Measurements from ENCODE around the gene MYO18B.

The MYO18B gene

GRCh38 chr22:25764270-25765015 is 22.5 kb downstream of the MYO18B start:
- FAIRE-seq (no peak), DNase-seq (ENCODE audit: insufficient read length, low spot score) (no peak)
- no peak for TF ChIP-seq POLR2AphosphoS5 (IDR thresholded peaks at IDR 0.05; ENCODE audit: low read depth, low read length)
- no peak for TF ChIP-seq POU2F2 (IDR thresholded peaks at IDR 0.05; ENCODE audit: low read depth, low read length)
- no peak for TF ChIP-seq SPI1 (IDR thresholded peaks at IDR 0.05; ENCODE audit: low read depth, low read length)
- TF ChIP-seq POLR2A (IDR thresholded peaks at IDR 0.05; ENCODE audit: low read depth, low read length) = no peak
- TF ChIP-seq PAX5 (IDR thresholded peaks at IDR 0.05; ENCODE audit: insufficient read depth, low read length, severe bottlenecking) = no peak
- no peak for TF ChIP-seq TAF1 (IDR thresholded peaks at IDR 0.05; ENCODE audit: low read depth, low read length)

- DNase-seq (ENCODE audit: insufficient read length, low spot score) (no peak), FAIRE-seq (no peak)
- no peak for TF ChIP-seq SPI1 (IDR thresholded peaks at IDR 0.05; ENCODE audit: low read depth, low read length)
- no peak for TF ChIP-seq POLR2A (IDR thresholded peaks at IDR 0.05; ENCODE audit: low read depth, low read length)
- no peak for TF ChIP-seq POLR2AphosphoS5 (IDR thresholded peaks at IDR 0.05; ENCODE audit: low read depth, low read length)
- no peak for TF ChIP-seq POU2F2 (IDR thresholded peaks at IDR 0.05; ENCODE audit: low read depth, low read length)
- no peak for TF ChIP-seq TAF1 (IDR thresholded peaks at IDR 0.05; ENCODE audit: low read depth, low read length)
- no peak for TF ChIP-seq PAX5 (IDR thresholded peaks at IDR 0.05; ENCODE audit: insufficient read depth, low read length, severe bottlenecking)
These were observed 23.0 kb downstream of the MYO18B start for GRCh38 chr22:25765016-25765367.

- FAIRE-seq (no peak), DNase-seq (ENCODE audit: insufficient read length, low spot score) (no peak)
- TF ChIP-seq SPI1 (IDR thresholded peaks at IDR 0.05; ENCODE audit: low read depth, low read length) (no peak), POLR2A (IDR thresholded peaks at IDR 0.05; ENCODE audit: low read depth, low read length) (no peak), TAF1 (IDR thresholded peaks at IDR 0.05; ENCODE audit: low read depth, low read length) (no peak), PAX5 (IDR thresholded peaks at IDR 0.05; ENCODE audit: insufficient read depth, low read length, severe bottlenecking) (no peak), POLR2AphosphoS5 (IDR thresholded peaks at IDR 0.05; ENCODE audit: low read depth, low read length) (no peak), POU2F2 (IDR thresholded peaks at IDR 0.05; ENCODE audit: low read depth, low read length) (no peak)
These were observed 23.8 kb downstream of the MYO18B start for GRCh38 chr22:25765801-25766200.

- DNase-seq (ENCODE audit: insufficient read length, low spot score) = no peak
- TF ChIP-seq PAX5 (IDR thresholded peaks at IDR 0.05; ENCODE audit: insufficient read depth, low read length, severe bottlenecking) (no peak), TAF1 (IDR thresholded peaks at IDR 0.05; ENCODE audit: low read depth, low read length) (no peak)
- FAIRE-seq = no peak
These were observed 24.4 kb downstream of the MYO18B start for GRCh38 chr22:25766418-25766817.

- no peak for DNase-seq (ENCODE audit: insufficient read length, low spot score)
- TF ChIP-seq POU2F2 (IDR thresholded peaks at IDR 0.05; ENCODE audit: low read depth, low read length) = no peak
- TF ChIP-seq SPI1 (IDR thresholded peaks at IDR 0.05; ENCODE audit: low read depth, low read length) = no peak
- no peak for TF ChIP-seq POLR2A (IDR thresholded peaks at IDR 0.05; ENCODE audit: low read depth, low read length)
- TF ChIP-seq TAF1 (IDR thresholded peaks at IDR 0.05; ENCODE audit: low read depth, low read length) = no peak
- TF ChIP-seq POLR2AphosphoS5 (IDR thresholded peaks at IDR 0.05; ENCODE audit: low read depth, low read length) = no peak
- FAIRE-seq = no peak
These were observed 28.3 kb downstream of the MYO18B start for GRCh38 chr22:25770333-25770732.

GRCh38 chr22:25772288-25772687 is 30.3 kb downstream of the MYO18B start:
- DNase-seq (ENCODE audit: insufficient read length, low spot score) = no peak
- no peak for TF ChIP-seq TAF1 (IDR thresholded peaks at IDR 0.05; ENCODE audit: low read depth, low read length)
- no peak for FAIRE-seq

- DNase-seq (ENCODE audit: insufficient read length, low spot score) (peak; percentile 42), FAIRE-seq (peak; percentile 75)
- no peak for TF ChIP-seq PAX5 (IDR thresholded peaks at IDR 0.05; ENCODE audit: insufficient read depth, low read length, severe bottlenecking)
- TF ChIP-seq SPI1 (IDR thresholded peaks at IDR 0.05; ENCODE audit: low read depth, low read length) = no peak
- TF ChIP-seq POLR2AphosphoS5 (IDR thresholded peaks at IDR 0.05; ENCODE audit: low read depth, low read length) = no peak
- TF ChIP-seq POLR2A (IDR thresholded peaks at IDR 0.05; ENCODE audit: low read depth, low read length) = no peak
- TF ChIP-seq TAF1 (IDR thresholded peaks at IDR 0.05; ENCODE audit: low read depth, low read length) = no peak
- TF ChIP-seq POU2F2 (IDR thresholded peaks at IDR 0.05; ENCODE audit: low read depth, low read length) = no peak
These were observed 32.6 kb downstream of the MYO18B start for GRCh38 chr22:25774575-25775026.

GRCh38 chr22:25775531-25775930 is 33.5 kb downstream of the MYO18B start:
- no peak for FAIRE-seq
- TF ChIP-seq TAF1 (IDR thresholded peaks at IDR 0.05; ENCODE audit: low read depth, low read length) (no peak), SPI1 (IDR thresholded peaks at IDR 0.05; ENCODE audit: low read depth, low read length) (no peak), POLR2A (IDR thresholded peaks at IDR 0.05; ENCODE audit: low read depth, low read length) (no peak), POLR2AphosphoS5 (IDR thresholded peaks at IDR 0.05; ENCODE audit: low read depth, low read length) (no peak)
- DNase-seq (ENCODE audit: insufficient read length, low spot score) = no peak

- DNase-seq (ENCODE audit: insufficient read length, low spot score) (no peak), FAIRE-seq (no peak)
- TF ChIP-seq POU2F2 (IDR thresholded peaks at IDR 0.05; ENCODE audit: low read depth, low read length) (no peak), POLR2A (IDR thresholded peaks at IDR 0.05; ENCODE audit: low read depth, low read length) (no peak), POLR2AphosphoS5 (IDR thresholded peaks at IDR 0.05; ENCODE audit: low read depth, low read length) (no peak), TAF1 (IDR thresholded peaks at IDR 0.05; ENCODE audit: low read depth, low read length) (no peak), PAX5 (IDR thresholded peaks at IDR 0.05; ENCODE audit: insufficient read depth, low read length, severe bottlenecking) (no peak), SPI1 (IDR thresholded peaks at IDR 0.05; ENCODE audit: low read depth, low read length) (no peak)
These were observed 35.4 kb downstream of the MYO18B start for GRCh38 chr22:25777411-25777810.

- FAIRE-seq (peak; percentile 78), DNase-seq (ENCODE audit: insufficient read length, low spot score) (no peak)
- TF ChIP-seq POLR2A (IDR thresholded peaks at IDR 0.05; ENCODE audit: low read depth, low read length) (no peak), PAX5 (IDR thresholded peaks at IDR 0.05; ENCODE audit: insufficient read depth, low read length, severe bottlenecking) (no peak), POU2F2 (IDR thresholded peaks at IDR 0.05; ENCODE audit: low read depth, low read length) (no peak), POLR2AphosphoS5 (IDR thresholded peaks at IDR 0.05; ENCODE audit: low read depth, low read length) (no peak), SPI1 (IDR thresholded peaks at IDR 0.05; ENCODE audit: low read depth, low read length) (no peak), TAF1 (IDR thresholded peaks at IDR 0.05; ENCODE audit: low read depth, low read length) (no peak)
These were observed 35.9 kb downstream of the MYO18B start for GRCh38 chr22:25777870-25778269.
